Lower lobe of right lung (tissue), 2 donors: Measurements from ENCODE around the gene FNDC5. TPM values are rescaled to one million over a fixed set of nuclear protein-coding genes. Genes with fewer than 3 reads are reported as not detected.
A peak's percentile ranks its signal among the peaks of the same experiment; 100 is the strongest.

Experiments
- ATAC-seq, 2 donors: fragments of 200-7000 bp; cut with Tn5 transposase; one replicate each; pipeline ENCODE4 v1.9.1; 2020 to 2022; ENCODE audit warnings: mild to moderate bottlenecking in 2 of 2, moderate library complexity in 2 of 2
- DNase-seq: peaks from one replicate; pipeline ENCODE4 v3.0.0-alpha.2; 2020
- H3K27ac ChIP-seq: fragments of 200-600 bp; one replicate; pipeline ENCODE4 v1.8.0; 2022
- H3K27me3 ChIP-seq: fragments of 200-600 bp; one replicate; pipeline ENCODE4 v1.8.0; 2022; ENCODE audit warnings: low read depth
- H3K36me3 ChIP-seq: fragments of 200-600 bp; one replicate; pipeline ENCODE4 v1.8.0; 2022; ENCODE audit warnings: mild to moderate bottlenecking
- H3K4me1 ChIP-seq: fragments of 200-600 bp; one replicate; pipeline ENCODE4 v1.8.0; 2022
- H3K4me3 ChIP-seq: fragments of 200-600 bp; one replicate; pipeline ENCODE4 v1.8.0; 2022; ENCODE audit warnings: mild to moderate bottlenecking
- H3K9me3 ChIP-seq: fragments of 200-600 bp; one replicate; pipeline ENCODE4 v1.8.0; 2022
- CTCF ChIP-seq: fragments of 200-600 bp; IDR thresholded peaks from one replicate; pipeline ENCODE4 v1.8.0; 2022; ENCODE audit warnings: antibody characterized with exemption, mild to moderate bottlenecking
- intact Hi-C: fragments of 100-400 bp; cut with DNase I; formaldehyde crosslinking; loops from one replicate; pipeline ENCODE4 v1.11.0; 2022
- total RNA-seq: library from RNA; stranded (reverse); fragmentation: NEBNext Ultra II Directional; extraction: Animal tissue kit (Norgen Biotek cat#: 25700); gene quantifications from one replicate; pipeline ENCODE4 v1.2.1, GENCODE V29; 2021
- donor health status: DM: no; HTN: yes; CAD: no; lungs with severe emphysema.

Gene FNDC5
- total RNA-seq, 1 donor from 2014 or later: 0.65 TPM

- no peak for TF ChIP-seq CTCF
- peak in 1 of 2 donors; percentile 87 for ATAC-seq
- H3K9me3 ChIP-seq: no peaks in the 10 kb centered on the region
- H3K4me3 ChIP-seq: no peak overlapping the region
- peaks cover 99% of the 10 kb centered on the region for H3K36me3 ChIP-seq
- intact Hi-C loops: no loop called here
- no peak for DNase-seq
- no peaks in the 10 kb centered on the region for H3K4me1 ChIP-seq
- no peak overlapping the region for H3K27ac ChIP-seq
- no peaks in the 10 kb centered on the region for H3K27me3 ChIP-seq
These were observed 40.4 kb downstream of the FNDC5 start for GRCh38 chr1:32830092-32830852.

GRCh38 chr1:32828341-32828740 lies 42.4 kb downstream of the FNDC5 start:
- no peaks in the 10 kb centered on the region for H3K27me3 ChIP-seq
- H3K4me1 ChIP-seq: no peaks in the 10 kb centered on the region
- TF ChIP-seq CTCF: no peak
- DNase-seq (no peak), ATAC-seq (no peak)
- H3K4me3 ChIP-seq: no peak overlapping the region
- H3K9me3 ChIP-seq: no peaks in the 10 kb centered on the region
- no peak overlapping the region for H3K27ac ChIP-seq
- intact Hi-C loops: no loop called here
- H3K36me3 ChIP-seq: peaks cover 80% of the 10 kb centered on the region

- H3K27me3 ChIP-seq: no peaks in the 10 kb centered on the region
- intact Hi-C loops: no loop called here
- no peak overlapping the region for H3K4me3 ChIP-seq
- H3K9me3 ChIP-seq: no peaks in the 10 kb centered on the region
- DNase-seq (no peak), ATAC-seq (no peak)
- H3K27ac ChIP-seq: no peak overlapping the region
- TF ChIP-seq CTCF: no peak
- peaks cover 49% of the 10 kb centered on the region for H3K36me3 ChIP-seq
- H3K4me1 ChIP-seq: peaks cover 8% of the 10 kb centered on the region
These were observed 45.5 kb downstream of the FNDC5 start for GRCh38 chr1:32825181-32825580.

GRCh38 chr1:32818804-32819541 lies 51.7 kb downstream of the FNDC5 start:
- DNase-seq (no peak), ATAC-seq (no peak)
- Histone ChIP-seq H3K4me1 (peaks cover 45% of the 10 kb centered on the region), H3K27me3 (no peaks in the 10 kb centered on the region), H3K36me3 (no peaks in the 10 kb centered on the region), H3K4me3 (peak overlapping the region; percentile 98), H3K27ac (peak overlapping the region; percentile 95), H3K9me3 (no peaks in the 10 kb centered on the region)
- no peak for TF ChIP-seq CTCF
- intact Hi-C loops: no loop called here

- ATAC-seq (peak; percentile 68 to 70), DNase-seq (peak; percentile 83)
- no peaks in the 10 kb centered on the region for H3K9me3 ChIP-seq
- H3K27me3 ChIP-seq: no peaks in the 10 kb centered on the region
- peak overlapping the region; percentile 98 for H3K4me3 ChIP-seq
- peak overlapping the region; percentile 95 for H3K27ac ChIP-seq
- intact Hi-C loops: no loop called here
- H3K4me1 ChIP-seq: peaks cover 54% of the 10 kb centered on the region
- H3K36me3 ChIP-seq: no peaks in the 10 kb centered on the region
- TF ChIP-seq CTCF: no peak
These were observed 52.6 kb downstream of the FNDC5 start for GRCh38 chr1:32817815-32818786.
